SK-N-SH (cell line): ENCODE results near the gene RPGRIP1L. TPM values are rescaled to one million over a fixed set of nuclear protein-coding genes. Genes with fewer than 3 reads are reported as not detected.

Source experiments
- CTCF ChIA-PET: fragments of 300-600, 350-600 bp; formaldehyde crosslinking; extraction: SDS; loops from one replicate; lab custom pipeline; 2021; lab: Yijun Ruan, JAX
- POLR2A ChIA-PET: fragments of 350-600 bp; sonication (Branson Sonifier 250); formaldehyde crosslinking; extraction: SDS; loops from one replicate; lab custom pipeline; 2020; ENCODE audit warnings: antibody characterized with exemption, inconsistent platforms; lab: Yijun Ruan, JAX
- DNase-seq: peaks from one replicate; pipeline ENCODE4 v3.0.0; 2012
- H2AFZ ChIP-seq: fragments of 200-600 bp; sonication (generic); 2 replicates; pipeline ENCODE4 v1.8.1; 2016; ENCODE audit warnings: antibody characterized with exemption, mild to moderate bottlenecking, low read depth
- H3F3A ChIP-seq: fragments of 200-600 bp; sonication (generic); replicated peaks from 2 replicates; pipeline ENCODE3; 2016; ENCODE audit warnings: antibody characterized with exemption, mild to moderate bottlenecking; ENCODE audit not compliant: insufficient read depth
- H3K27ac ChIP-seq, 2 experiments: fragments of 200-500 bp in 1 of 2; fragments of 200-600 bp in 1 of 2; sonication (Bioruptor generic) in 1 of 2; sonication (generic), shearing (Covaris generic) in 1 of 2; 2 replicates each; pipeline versions ENCODE4 v1.5.1 to v1.6.1; 2014 to 2016; ENCODE audit warnings: low read depth in 2 of 2, inconsistent platforms in 1 of 2, low read length in 1 of 2, mild to moderate bottlenecking in 1 of 2, mixed read lengths in 1 of 2
- H3K27me3 ChIP-seq: fragments of 200-600 bp; sonication (generic), shearing (Covaris generic); 2 replicates; pipeline ENCODE4 v1.6.1; 2016; ENCODE audit warnings: mixed run types; ENCODE audit not compliant: insufficient read depth
- H3K36me3 ChIP-seq, 2 experiments: fragments of 200-500 bp in 1 of 2; fragments of 200-600 bp in 1 of 2; sonication (Bioruptor generic) in 1 of 2; sonication (generic) in 1 of 2; replicated peaks in 1 of 2; 2 replicates each; pipeline versions ENCODE3 to v1.5.1; 2014 to 2016; ENCODE audit warnings: low read length in 1 of 2, mild to moderate bottlenecking in 1 of 2; ENCODE audit not compliant: insufficient read depth in 2 of 2, control insufficient read depth in 1 of 2
- H3K4me1 ChIP-seq, 2 experiments: fragments of 200-500 bp in 1 of 2; fragments of 200-600 bp in 1 of 2; sonication (Bioruptor generic) in 1 of 2; sonication (generic), shearing (Covaris generic) in 1 of 2; 2 replicates each; pipeline versions ENCODE4 v1.5.1 to v1.6.1; 2014 to 2016; ENCODE audit warnings: low read depth in 1 of 2, low read length in 1 of 2, mixed run types in 1 of 2; ENCODE audit not compliant: insufficient read depth in 2 of 2, control insufficient read depth in 1 of 2
- H3K4me2 ChIP-seq: fragments of 200-600 bp; sonication (generic), shearing (Covaris generic); 2 replicates; pipeline ENCODE4 v1.6.1; 2017; ENCODE audit warnings: mixed run types
- H3K4me3 ChIP-seq, 2 experiments: fragments of 200-500 bp in 1 of 2; fragments of 200-600 bp in 1 of 2; sonication (Bioruptor generic) in 1 of 2; sonication (generic), shearing (Covaris generic) in 1 of 2; 2 replicates each; pipeline versions ENCODE4 v1.5.1 to v1.8.1; 2014 to 2016; ENCODE audit warnings: low read depth in 2 of 2, inconsistent platforms in 1 of 2, low read length in 1 of 2, mild to moderate bottlenecking in 1 of 2, mixed read lengths in 1 of 2, moderate library complexity in 1 of 2
- H3K79me2 ChIP-seq: fragments of 200-600 bp; sonication (generic); 2 replicates; pipeline ENCODE4 v1.8.1; 2017; ENCODE audit warnings: mild to moderate bottlenecking; ENCODE audit not compliant: insufficient read depth
- H3K9ac ChIP-seq: fragments of 200-600 bp; sonication (generic); 2 replicates; pipeline ENCODE4 v1.6.1; 2017; ENCODE audit warnings: mixed run types
- H3K9me2 ChIP-seq: fragments of 200-600 bp; sonication (generic); 2 replicates; pipeline ENCODE4 v1.6.1; 2017; ENCODE audit warnings: mixed run types
- H3K9me3 ChIP-seq: fragments of 200-600 bp; sonication (generic); 2 replicates; pipeline ENCODE4 v1.6.1; 2017; ENCODE audit warnings: mixed run types, mild to moderate bottlenecking, moderate library complexity
- H4K20me1 ChIP-seq: fragments of 200-600 bp; sonication (generic); 2 replicates; pipeline ENCODE4 v1.6.1; 2017; ENCODE audit warnings: mild to moderate bottlenecking, mixed run types; ENCODE audit not compliant: insufficient read depth
- EP300 ChIP-seq, 2 experiments: IDR thresholded peaks; 2 replicates each; pipeline versions ENCODE4 v1.4.0 to v1.6.1; 2012; ENCODE audit warnings: borderline replicate concordance in 1 of 2, low read depth in 1 of 2, low read length in 1 of 2
- FOSL2 ChIP-seq: IDR thresholded peaks from 2 replicates; pipeline ENCODE4 v1.4.0; 2012; ENCODE audit warnings: low read depth, mild to moderate bottlenecking, moderate library complexity, borderline replicate concordance
- GABPA ChIP-seq: IDR thresholded peaks from 2 replicates; pipeline ENCODE4 v1.4.0; 2012; ENCODE audit warnings: low read depth, mild to moderate bottlenecking
- MEF2A ChIP-seq: IDR thresholded peaks from 2 replicates; pipeline ENCODE4 v1.4.0; 2012; ENCODE audit warnings: low read depth, borderline replicate concordance
- MXI1 ChIP-seq: IDR thresholded peaks from 2 replicates; pipeline ENCODE4 v1.6.1; 2012; ENCODE audit warnings: mild to moderate bottlenecking, low read depth, low read length, improper control_type of control experiment
- NFIC ChIP-seq: IDR thresholded peaks from 2 replicates; pipeline ENCODE4 v1.4.0; 2012; ENCODE audit warnings: borderline replicate concordance
- NRF1 ChIP-seq: IDR thresholded peaks from 2 replicates; pipeline ENCODE4 v1.6.1; 2012; ENCODE audit warnings: low read depth, mild to moderate bottlenecking, low read length
- POLR2AphosphoS5 ChIP-seq: IDR thresholded peaks from 2 replicates; pipeline ENCODE4 v1.6.1; 2012; ENCODE audit warnings: low read depth, low read length
- RCOR1 ChIP-seq: fragments of 150-350 bp; IDR thresholded peaks from 2 replicates; pipeline ENCODE4 v1.6.1; 2017; ENCODE audit warnings: antibody characterized with exemption, low read length
- RFX5 ChIP-seq: IDR thresholded peaks from 2 replicates; pipeline ENCODE4 v1.6.1; 2012; ENCODE audit warnings: mild to moderate bottlenecking, improper control_type of control experiment, low read length
- RXRA ChIP-seq: IDR thresholded peaks from 2 replicates; pipeline ENCODE4 v1.4.0; 2012; ENCODE audit warnings: low read depth, mild to moderate bottlenecking, borderline replicate concordance
- SMC3 ChIP-seq: IDR thresholded peaks from 2 replicates; pipeline ENCODE4 v1.6.1; 2012; ENCODE audit warnings: low read depth, low read length, improper control_type of control experiment
- TAF1 ChIP-seq: IDR thresholded peaks from 2 replicates; pipeline ENCODE4 v1.6.1; 2012; ENCODE audit warnings: low read depth, mild to moderate bottlenecking, low read length, moderate library complexity, borderline replicate concordance
- TCF12 ChIP-seq: IDR thresholded peaks from 2 replicates; pipeline ENCODE4 v1.4.0; 2012
- TEAD4 ChIP-seq: IDR thresholded peaks from 2 replicates; pipeline ENCODE4 v1.4.0; 2012; ENCODE audit warnings: mild to moderate bottlenecking, borderline replicate concordance; ENCODE audit not compliant: insufficient read depth
- WGBS: methylation state at CpG from one replicate; pipeline ENCODE4 v1.1.6; 2017; ENCODE audit warnings: low lambda C conversion rate; 5-methylcytosine and 5-hydroxymethylcytosine counted together
- polyA plus RNA-seq, 3 experiments: library from polyadenylated mRNA; depleted of rRNA; stranded (reverse); fragments of >200 nt; gene quantifications; 2 replicates each; pipeline ENCODE4 v1.2.3, GENCODE V29; 2012
- TF ChIP-seq, protein P1 (sequence below): IDR thresholded peaks from 2 replicates; pipeline ENCODE4 v1.4.0; 2012; ENCODE audit warnings: low read depth, borderline replicate concordance
- TF ChIP-seq, protein P2 (sequence below): IDR thresholded peaks from 2 replicates; pipeline ENCODE4 v1.4.0; 2012; ENCODE audit warnings: low read depth
- TF ChIP-seq, protein P3 (sequence below): fragments of 150-350 bp; IDR thresholded peaks from 2 replicates; pipeline ENCODE4 v1.6.1; 2016; ENCODE audit warnings: mild to moderate bottlenecking, low read depth, low read length
- TF ChIP-seq, protein P4 (sequence below): fragments of 200-600 bp; sonication (generic); IDR thresholded peaks from 2 replicates; pipeline ENCODE4 v1.6.1; 2017; ENCODE audit warnings: antibody characterized with exemption, mild to moderate bottlenecking, moderate library complexity

Gene RPGRIP1L
- polyA plus RNA-seq, 1 of the 3 experiments (the other 2 are of a cell fraction), result 5.7 TPM

DNA sequence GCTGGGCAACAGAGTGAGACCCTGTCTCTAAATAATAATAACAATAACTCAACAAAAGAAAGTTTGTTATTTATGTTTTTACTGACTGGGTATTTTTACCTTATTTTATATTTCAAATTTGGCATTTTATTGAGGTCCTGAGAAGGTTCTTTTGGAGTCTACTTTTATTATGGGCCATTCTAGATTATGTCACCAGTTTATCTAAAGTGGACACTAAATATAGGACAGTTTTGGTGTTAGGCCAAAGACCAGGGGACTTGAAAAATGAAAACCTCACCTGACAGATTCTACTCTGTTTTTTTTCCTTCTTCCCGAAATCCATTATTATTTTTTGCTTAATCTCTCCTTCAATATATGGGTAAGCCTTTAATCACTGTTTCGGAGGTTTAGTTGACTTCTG, 8.4 kb upstream of the RPGRIP1L start:
- Histone ChIP-seq H3K4me3 (no peak overlapping the region), H3K4me2 (no peak overlapping the region), H3F3A (peaks cover 7% of the 10 kb centered on the region), H2AFZ (no peak overlapping the region), H3K79me2 (peaks cover 81% of the 10 kb centered on the region), H3K27ac (no peak overlapping the region), H4K20me1 (no peaks in the 10 kb centered on the region; the same call in 1 of the 2 replicates), H3K9me2 (no peaks in the 10 kb centered on the region), H3K4me1 (peaks cover 5 to 10% of the 10 kb centered on the region in 2 experiments; a peak in 3 of 4 replicates), H3K9me3 (no peaks in the 10 kb centered on the region), H3K9ac (no peak overlapping the region), H3K27me3 (no peaks in the 10 kb centered on the region), H3K36me3 (no peaks in the 10 kb centered on the region)
- no peak for DNase-seq
- CTCF ChIA-PET, result no interaction called here
- WGBS, result 84% methylated on average over 2 of the region's 2 CpGs
- POLR2A ChIA-PET, result no interaction called here
- TF ChIP-seq GABPA (no peak), NRF1 (no peak), RXRA (no peak), MEF2A (no peak), TEAD4 (no peak), SMC3 (no peak), MXI1 (no peak), POLR2AphosphoS5 (no peak), EP300 (IDR thresholded peaks at IDR 0.05; ENCODE audit: borderline replicate concordance in 1 of 2, low read depth in 1 of 2, low read length in 1 of 2) (no peak), RFX5 (no peak), RCOR1 (no peak), TAF1 (no peak), NFIC (no peak)
- TF ChIP-seq, protein P1, sequence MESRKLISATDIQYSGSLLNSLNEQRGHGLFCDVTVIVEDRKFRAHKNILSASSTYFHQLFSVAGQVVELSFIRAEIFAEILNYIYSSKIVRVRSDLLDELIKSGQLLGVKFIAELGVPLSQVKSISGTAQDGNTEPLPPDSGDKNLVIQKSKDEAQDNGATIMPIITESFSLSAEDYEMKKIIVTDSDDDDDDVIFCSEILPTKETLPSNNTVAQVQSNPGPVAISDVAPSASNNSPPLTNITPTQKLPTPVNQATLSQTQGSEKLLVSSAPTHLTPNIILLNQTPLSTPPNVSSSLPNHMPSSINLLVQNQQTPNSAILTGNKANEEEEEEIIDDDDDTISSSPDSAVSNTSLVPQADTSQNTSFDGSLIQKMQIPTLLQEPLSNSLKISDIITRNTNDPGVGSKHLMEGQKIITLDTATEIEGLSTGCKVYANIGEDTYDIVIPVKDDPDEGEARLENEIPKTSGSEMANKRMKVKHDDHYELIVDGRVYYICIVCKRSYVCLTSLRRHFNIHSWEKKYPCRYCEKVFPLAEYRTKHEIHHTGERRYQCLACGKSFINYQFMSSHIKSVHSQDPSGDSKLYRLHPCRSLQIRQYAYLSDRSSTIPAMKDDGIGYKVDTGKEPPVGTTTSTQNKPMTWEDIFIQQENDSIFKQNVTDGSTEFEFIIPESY, result no peak
- TF ChIP-seq, protein P2, sequence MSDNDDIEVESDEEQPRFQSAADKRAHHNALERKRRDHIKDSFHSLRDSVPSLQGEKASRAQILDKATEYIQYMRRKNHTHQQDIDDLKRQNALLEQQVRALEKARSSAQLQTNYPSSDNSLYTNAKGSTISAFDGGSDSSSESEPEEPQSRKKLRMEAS, result no peak
- TF ChIP-seq, protein P3, sequence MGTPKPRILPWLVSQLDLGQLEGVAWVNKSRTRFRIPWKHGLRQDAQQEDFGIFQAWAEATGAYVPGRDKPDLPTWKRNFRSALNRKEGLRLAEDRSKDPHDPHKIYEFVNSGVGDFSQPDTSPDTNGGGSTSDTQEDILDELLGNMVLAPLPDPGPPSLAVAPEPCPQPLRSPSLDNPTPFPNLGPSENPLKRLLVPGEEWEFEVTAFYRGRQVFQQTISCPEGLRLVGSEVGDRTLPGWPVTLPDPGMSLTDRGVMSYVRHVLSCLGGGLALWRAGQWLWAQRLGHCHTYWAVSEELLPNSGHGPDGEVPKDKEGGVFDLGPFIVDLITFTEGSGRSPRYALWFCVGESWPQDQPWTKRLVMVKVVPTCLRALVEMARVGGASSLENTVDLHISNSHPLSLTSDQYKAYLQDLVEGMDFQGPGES, result no peak

DNA sequence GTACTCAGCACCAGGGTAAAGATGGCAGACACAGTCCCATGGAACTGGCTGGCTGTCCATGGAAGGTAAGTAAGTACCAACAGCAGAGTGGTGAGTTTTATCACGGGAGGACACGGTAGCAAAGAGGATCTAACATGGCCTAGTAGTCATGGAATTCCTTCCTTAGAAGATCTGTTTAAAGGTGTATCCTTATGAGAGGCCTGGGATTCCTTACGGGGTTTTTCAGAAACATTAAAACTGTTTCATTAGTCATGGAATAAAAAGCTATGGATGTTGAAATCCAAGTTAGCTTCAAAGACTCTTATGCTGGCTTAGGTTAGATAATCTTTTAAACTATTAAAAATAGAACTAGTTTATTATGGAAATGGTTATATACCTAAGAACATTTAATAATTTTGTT, 7.7 kb upstream of the RPGRIP1L start:
- ChIA-PET POLR2A (no interaction called here), CTCF (no interaction called here)
- H3K9me2 ChIP-seq, result no peaks in the 10 kb centered on the region
- WGBS, result 98% methylated on average over 3 of the region's 3 CpGs
- no peaks in the 10 kb centered on the region for H3K27me3 ChIP-seq
- no peak overlapping the region for H3K27ac ChIP-seq
- no peak overlapping the region for H3K4me2 ChIP-seq
- H3K36me3 ChIP-seq, result no peaks in the 10 kb centered on the region
- no peak for DNase-seq
- H3K4me3 ChIP-seq, result no peak overlapping the region
- peaks cover 7% of the 10 kb centered on the region for H3F3A ChIP-seq
- H3K4me1 ChIP-seq, result peaks cover 5 to 10% of the 10 kb centered on the region in 2 experiments; a peak in 3 of 4 replicates
- H3K9me3 ChIP-seq, result no peaks in the 10 kb centered on the region
- H4K20me1 ChIP-seq, result no peaks in the 10 kb centered on the region; the same call in 1 of the 2 replicates
- peaks cover 81% of the 10 kb centered on the region for H3K79me2 ChIP-seq
- no peak overlapping the region for H2AFZ ChIP-seq
- H3K9ac ChIP-seq, result no peak overlapping the region
- TF ChIP-seq FOSL2, result no peak
- TF ChIP-seq POLR2AphosphoS5, result no peak
- TF ChIP-seq TAF1, result no peak
- TF ChIP-seq, protein P3, result no peak
- TF ChIP-seq, protein P4, sequence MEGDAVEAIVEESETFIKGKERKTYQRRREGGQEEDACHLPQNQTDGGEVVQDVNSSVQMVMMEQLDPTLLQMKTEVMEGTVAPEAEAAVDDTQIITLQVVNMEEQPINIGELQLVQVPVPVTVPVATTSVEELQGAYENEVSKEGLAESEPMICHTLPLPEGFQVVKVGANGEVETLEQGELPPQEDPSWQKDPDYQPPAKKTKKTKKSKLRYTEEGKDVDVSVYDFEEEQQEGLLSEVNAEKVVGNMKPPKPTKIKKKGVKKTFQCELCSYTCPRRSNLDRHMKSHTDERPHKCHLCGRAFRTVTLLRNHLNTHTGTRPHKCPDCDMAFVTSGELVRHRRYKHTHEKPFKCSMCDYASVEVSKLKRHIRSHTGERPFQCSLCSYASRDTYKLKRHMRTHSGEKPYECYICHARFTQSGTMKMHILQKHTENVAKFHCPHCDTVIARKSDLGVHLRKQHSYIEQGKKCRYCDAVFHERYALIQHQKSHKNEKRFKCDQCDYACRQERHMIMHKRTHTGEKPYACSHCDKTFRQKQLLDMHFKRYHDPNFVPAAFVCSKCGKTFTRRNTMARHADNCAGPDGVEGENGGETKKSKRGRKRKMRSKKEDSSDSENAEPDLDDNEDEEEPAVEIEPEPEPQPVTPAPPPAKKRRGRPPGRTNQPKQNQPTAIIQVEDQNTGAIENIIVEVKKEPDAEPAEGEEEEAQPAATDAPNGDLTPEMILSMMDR, result no peak
- TF ChIP-seq TCF12, result no peak
- no peak for TF ChIP-seq SMC3
- TF ChIP-seq, protein P2, result no peak
